GM19328 (cell line): Measurements from ENCODE around the gene TBL2.
"Not testable (repeated sequence)": the region's sequence is repeated elsewhere in the genome, so short reads cannot be mapped to it uniquely, and the experiment has no call there.

ENCODE experiments used
- ATAC-seq: cut with Tn5 transposase; IDR thresholded peaks from one replicate; pipeline ENCODE4 v1.9.1; 2021; ENCODE audit warnings: mild to moderate bottlenecking, moderate library complexity; ENCODE audit not compliant: unreplicated experiment

The TBL2 gene

GRCh38 chr7:73606801-73607691 is 28.7 kb upstream of the TBL2 start:
- ATAC-seq = no peak

- no peak for ATAC-seq
Measured at GRCh38 chr7:73605601-73606220, 27.3 kb upstream of the TBL2 start.

- no peak for ATAC-seq
Measured at GRCh38 chr7:73602721-73603651, 24.6 kb upstream of the TBL2 start.

GRCh38 chr7:73599916-73600315 is 21.5 kb upstream of the TBL2 start:
- no peak for ATAC-seq

GRCh38 chr7:73599151-73599882 is 20.9 kb upstream of the TBL2 start:
- ATAC-seq = no peak

GRCh38 chr7:73597978-73598782 is 19.8 kb upstream of the TBL2 start:
- ATAC-seq = no peak

GRCh38 chr7:73596191-73597065 is 18.0 kb upstream of the TBL2 start:
- no peak for ATAC-seq

- no peak for ATAC-seq
Measured at GRCh38 chr7:73595358-73595757, 17.0 kb upstream of the TBL2 start.

GRCh38 chr7:73593207-73594045 is 15.0 kb upstream of the TBL2 start:
- ATAC-seq = no peak

- no peak for ATAC-seq
Measured at GRCh38 chr7:73586911-73587310, 8.5 kb upstream of the TBL2 start.

GRCh38 chr7:73585196-73585595 is 6.8 kb upstream of the TBL2 start:
- ATAC-seq = no peak

- no peak for ATAC-seq
Measured at GRCh38 chr7:73582664-73583202, 4.4 kb upstream of the TBL2 start.

- ATAC-seq = not testable (repeated sequence)
Measured at GRCh38 chr7:73581006-73581405, 2.6 kb upstream of the TBL2 start.

GRCh38 chr7:73577627-73578341 is 595 bp downstream of the TBL2 start:
- peak; percentile 2 for ATAC-seq

- ATAC-seq = no peak
Measured at GRCh38 chr7:73573791-73574190, 4.6 kb downstream of the TBL2 start.

- ATAC-seq = no peak
Measured at GRCh38 chr7:73573276-73573675, 5.1 kb downstream of the TBL2 start.

GRCh38 chr7:73572767-73573186 is 5.6 kb downstream of the TBL2 start:
- no peak for ATAC-seq
